NCI-H524 (cell line): ENCODE data around the gene SLC22A23.
"Not testable (repeated sequence)": the region's sequence is repeated elsewhere in the genome, so short reads cannot be mapped to it uniquely, and the experiment has no call there.

Experiments
- DNase-seq, 2 experiments: peaks; one replicate each; lab custom pipeline; 2025; lab: John Stamatoyannopoulos, UW

The SLC22A23 gene

GRCh38 chr6:3263096-3263495, 193.8 kb downstream of the SLC22A23 start:
- peak in 1 of 2 experiments; percentile 69 for DNase-seq

GRCh38 chr6:3261921-3262320, 194.9 kb downstream of the SLC22A23 start:
- DNase-seq, result no peak

GRCh38 chr6:3261518-3261820, 195.4 kb downstream of the SLC22A23 start:
- no peak for DNase-seq

- DNase-seq, result no peak
Measured at GRCh38 chr6:3260772-3261517, 195.9 kb downstream of the SLC22A23 start.

GRCh38 chr6:3260296-3260695, 196.6 kb downstream of the SLC22A23 start:
- DNase-seq, result no peak

GRCh38 chr6:3259491-3259958, 197.3 kb downstream of the SLC22A23 start:
- DNase-seq, result peak; percentile 31 to 41

- DNase-seq, result peak; percentile 72 to 80
Measured at GRCh38 chr6:3258720-3259490, 197.9 kb downstream of the SLC22A23 start, which contains the start of gene PSMG4. TSS of gene PSMG4 (plus strand) at chr6:3258947. CDS start at chr6:3259023, 76 bp downstream.

- no peak for DNase-seq
Measured at GRCh38 chr6:3258201-3258600, 198.6 kb downstream of the SLC22A23 start.

GRCh38 chr6:3253597-3253961, 203.3 kb downstream of the SLC22A23 start:
- DNase-seq, result no peak

GRCh38 chr6:3252861-3253596, 203.8 kb downstream of the SLC22A23 start:
- DNase-seq, result no peak

- no peak for DNase-seq
Measured at GRCh38 chr6:3252369-3252768, 204.5 kb downstream of the SLC22A23 start.

GRCh38 chr6:3251462-3252314, 205.2 kb downstream of the SLC22A23 start:
- peak; percentile 59 to 79 for DNase-seq

GRCh38 chr6:3250231-3250675, 206.6 kb downstream of the SLC22A23 start:
- no peak for DNase-seq

- no peak for DNase-seq
Measured at GRCh38 chr6:3249821-3250220, 207.0 kb downstream of the SLC22A23 start.

GRCh38 chr6:3247255-3248146, 209.3 kb downstream of the SLC22A23 start:
- no peak for DNase-seq

- no peak for DNase-seq
Measured at GRCh38 chr6:3245216-3245615, 211.6 kb downstream of the SLC22A23 start.

GRCh38 chr6:3244832-3245161, 212.1 kb downstream of the SLC22A23 start:
- DNase-seq, result not testable (repeated sequence)

GRCh38 chr6:3244003-3244831, 212.6 kb downstream of the SLC22A23 start:
- DNase-seq, result no peak

- DNase-seq, result no peak
Measured at GRCh38 chr6:3242768-3243167, 214.1 kb downstream of the SLC22A23 start.

GRCh38 chr6:3241745-3242144, 215.1 kb downstream of the SLC22A23 start:
- DNase-seq, result not testable (repeated sequence)
